Measurements from ENCODE around the gene BLTP2.

Gene BLTP2

DNA sequence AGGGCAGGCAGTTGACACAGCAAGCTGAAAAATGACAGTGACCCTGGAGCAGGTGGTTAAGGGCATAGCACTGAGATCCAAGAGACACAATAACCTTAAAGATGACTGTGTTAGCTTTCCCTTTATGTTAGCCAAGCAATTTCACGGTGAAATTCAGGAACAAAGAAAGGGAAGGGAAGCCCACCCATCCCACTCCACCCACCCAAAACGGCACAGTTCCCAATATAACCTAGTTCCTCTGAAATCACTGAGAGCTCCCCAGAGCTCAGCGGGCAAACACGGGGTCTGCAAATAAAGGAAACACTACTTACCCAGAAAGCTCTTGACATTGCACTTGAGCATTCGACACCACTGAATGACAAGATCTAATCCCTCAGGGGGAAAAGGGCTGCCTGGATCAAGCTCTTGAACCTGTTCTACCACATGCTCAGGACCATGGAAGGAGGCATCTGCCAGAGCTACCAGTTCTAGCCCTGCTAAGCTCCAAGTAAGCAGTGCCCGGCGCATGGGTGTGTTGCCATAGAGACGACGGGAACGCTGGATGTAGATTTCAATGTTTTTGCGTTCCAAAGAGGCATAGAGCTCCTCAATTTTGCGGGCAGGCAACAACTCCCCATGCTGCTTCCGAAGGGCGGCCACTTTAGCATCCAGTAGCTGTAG lies 10.6 kb downstream of the BLTP2 start:
- Mint-ChIP-seq H3K36me3 (ENCODE audit: low read depth) (peaks cover 100% of the 10 kb centered on the region), H3K4me3 (peak overlapping the region; percentile 72), H3K27me3 (no peaks in the 10 kb centered on the region), H3K4me1 (ENCODE audit: low read depth) (peaks cover 78% of the 10 kb centered on the region), H3K9me3 (no peaks in the 10 kb centered on the region), H3K27ac (peak overlapping the region; percentile 63)
- intact Hi-C loops (cut with micrococcal nuclease), result no loop called here

DNA sequence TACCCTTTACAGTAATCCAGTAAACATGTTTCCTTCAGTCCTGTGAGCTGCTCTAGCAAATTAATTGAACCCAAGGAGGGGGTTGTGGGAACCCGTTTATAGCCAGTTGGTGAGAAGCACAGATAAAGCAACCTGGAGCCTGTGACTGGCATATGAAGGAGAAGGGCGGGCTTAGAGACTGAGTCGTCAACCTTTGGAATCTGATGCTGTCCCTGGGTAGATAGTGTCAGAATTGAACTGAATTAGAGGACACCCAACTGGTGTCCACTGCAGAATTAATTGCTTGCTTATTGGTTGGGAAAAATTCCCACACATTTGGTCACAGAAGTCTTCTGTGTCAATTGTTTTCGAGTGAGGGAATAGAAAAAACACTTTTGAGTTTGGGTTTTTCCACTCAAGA lies 18.1 kb downstream of the BLTP2 start:
- Mint-ChIP-seq H3K27me3 (no peaks in the 10 kb centered on the region), H3K4me1 (ENCODE audit: low read depth) (peaks cover 45% of the 10 kb centered on the region), H3K9me3 (no peaks in the 10 kb centered on the region), H3K27ac (peak overlapping the region; percentile 72), H3K4me3 (no peak overlapping the region), H3K36me3 (ENCODE audit: low read depth) (peaks cover 97% of the 10 kb centered on the region)
- intact Hi-C loops (cut with micrococcal nuclease), result no loop called here

DNA sequence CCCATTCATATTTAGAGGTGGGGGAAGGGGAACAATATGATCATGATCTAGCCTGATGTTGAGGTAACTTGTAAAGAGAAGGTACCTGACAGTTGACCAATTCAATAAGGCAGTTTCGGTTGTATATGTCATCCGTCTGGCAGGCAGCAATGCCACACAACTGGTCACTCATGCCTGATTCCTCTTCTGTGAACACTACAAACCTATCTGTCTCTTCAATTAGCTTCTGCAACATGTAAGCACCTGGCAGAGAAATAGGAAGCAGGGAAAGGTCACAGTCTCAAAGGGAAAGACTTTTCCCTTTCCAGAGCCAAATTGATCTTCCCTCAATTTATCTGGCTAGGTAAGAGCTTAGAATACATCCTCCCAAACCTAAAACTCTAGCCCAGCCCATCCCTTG lies 20.8 kb downstream of the BLTP2 start:
- H3K36me3 Mint-ChIP-seq (ENCODE audit: low read depth), result peaks cover 98% of the 10 kb centered on the region
- H3K4me1 Mint-ChIP-seq (ENCODE audit: low read depth), result peaks cover 39% of the 10 kb centered on the region
- peak overlapping the region; percentile 17 for H3K27ac Mint-ChIP-seq
- no peaks in the 10 kb centered on the region for H3K9me3 Mint-ChIP-seq
- H3K27me3 Mint-ChIP-seq, result no peaks in the 10 kb centered on the region
- no peak overlapping the region for H3K4me3 Mint-ChIP-seq
- intact Hi-C loops (cut with micrococcal nuclease), result no loop called here

DNA sequence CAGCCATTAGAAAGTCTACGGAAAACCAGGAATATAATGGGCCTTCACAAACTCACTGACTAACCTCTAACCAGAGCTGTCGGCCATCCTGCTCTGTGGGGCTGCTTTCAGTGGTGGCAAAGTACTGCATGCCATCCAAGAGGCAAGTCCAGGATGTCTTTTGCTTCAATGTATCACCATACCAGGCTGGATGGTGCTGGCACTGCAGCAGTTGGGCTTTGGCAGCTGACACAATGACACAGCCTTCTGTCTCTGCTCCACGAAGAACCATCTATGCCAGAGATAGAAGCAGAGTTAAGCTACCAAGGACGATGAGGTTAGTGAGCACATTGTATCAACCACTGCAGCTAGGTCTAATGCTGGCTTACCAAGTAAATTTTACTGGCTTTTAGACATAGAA lies 21.3 kb downstream of the BLTP2 start:
- intact Hi-C loops (cut with micrococcal nuclease), result no loop called here
- Mint-ChIP-seq H3K27ac (no peak overlapping the region), H3K4me1 (ENCODE audit: low read depth) (peaks cover 39% of the 10 kb centered on the region), H3K4me3 (no peak overlapping the region), H3K27me3 (no peaks in the 10 kb centered on the region), H3K9me3 (no peaks in the 10 kb centered on the region), H3K36me3 (ENCODE audit: low read depth) (peaks cover 100% of the 10 kb centered on the region)

DNA sequence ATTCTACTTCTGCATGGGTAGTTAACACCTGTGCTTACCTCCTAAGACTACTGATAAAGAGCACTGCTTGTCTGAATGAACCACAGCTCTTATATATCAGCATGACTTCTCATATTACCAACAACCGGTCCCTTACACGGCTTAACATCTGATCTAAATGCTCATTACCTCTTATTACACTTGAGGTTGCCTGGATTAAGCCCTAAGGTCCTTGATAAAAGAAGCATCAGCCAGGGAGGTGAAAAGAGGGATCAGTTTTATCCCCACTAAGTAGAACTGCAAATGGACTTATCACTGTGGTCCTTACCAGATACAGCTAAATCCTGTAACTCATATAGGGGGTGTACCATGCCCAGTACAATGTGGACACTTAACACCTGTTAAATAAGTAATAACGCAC lies 22.8 kb downstream of the BLTP2 start:
- H3K36me3 Mint-ChIP-seq (ENCODE audit: low read depth), result peaks cover 100% of the 10 kb centered on the region
- no peak overlapping the region for H3K4me3 Mint-ChIP-seq
- H3K4me1 Mint-ChIP-seq (ENCODE audit: low read depth), result peaks cover 27% of the 10 kb centered on the region
- intact Hi-C loops (cut with micrococcal nuclease), result no loop called here
- no peaks in the 10 kb centered on the region for H3K27me3 Mint-ChIP-seq
- H3K27ac Mint-ChIP-seq, result no peak overlapping the region
- no peaks in the 10 kb centered on the region for H3K9me3 Mint-ChIP-seq

DNA sequence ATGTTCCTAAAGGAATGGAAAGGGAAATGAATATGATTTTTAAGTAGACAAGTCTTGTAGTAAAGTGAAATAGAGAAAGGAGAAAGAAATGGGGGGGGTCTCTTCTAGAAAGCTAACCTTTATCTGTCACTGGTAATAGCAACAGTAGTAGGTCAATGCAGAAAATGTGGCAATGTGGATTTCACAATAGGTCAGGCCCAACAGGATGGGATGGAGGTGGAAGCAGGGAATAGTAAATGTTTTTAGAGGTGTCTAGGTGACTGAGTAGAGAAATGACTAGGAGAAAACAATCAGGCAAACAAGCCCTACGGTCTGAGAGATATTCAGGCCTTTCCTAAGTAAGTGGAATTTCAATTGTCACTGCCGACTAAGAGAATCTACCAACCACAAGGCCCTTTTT lies 24.9 kb downstream of the BLTP2 start:
- Mint-ChIP-seq H3K9me3 (no peaks in the 10 kb centered on the region), H3K27ac (no peak overlapping the region), H3K27me3 (no peaks in the 10 kb centered on the region), H3K4me1 (ENCODE audit: low read depth) (peaks cover 25% of the 10 kb centered on the region), H3K36me3 (ENCODE audit: low read depth) (peaks cover 100% of the 10 kb centered on the region), H3K4me3 (no peak overlapping the region)
- intact Hi-C loops (cut with micrococcal nuclease), result no loop called here

DNA sequence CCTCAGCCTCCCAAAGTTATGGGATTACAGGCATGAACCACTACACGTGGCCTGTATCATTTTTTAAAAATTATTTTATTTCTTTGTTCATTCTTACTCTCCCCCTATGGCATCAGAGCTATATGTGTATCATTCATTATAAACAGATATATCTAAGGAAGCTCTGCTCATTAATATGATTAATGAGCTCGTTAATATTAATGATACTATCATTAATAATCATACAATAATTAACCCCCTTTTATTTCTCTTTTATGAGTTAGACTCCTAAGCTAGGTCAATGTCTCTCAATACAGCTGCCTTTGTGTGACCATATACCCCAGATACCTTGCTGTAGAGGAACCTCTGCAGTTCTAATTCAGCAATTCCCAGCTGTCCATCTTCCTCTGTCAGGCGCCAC lies 26.5 kb downstream of the BLTP2 start:
- no peaks in the 10 kb centered on the region for H3K9me3 Mint-ChIP-seq
- no peak overlapping the region for H3K27ac Mint-ChIP-seq
- peaks cover 100% of the 10 kb centered on the region for H3K36me3 Mint-ChIP-seq (ENCODE audit: low read depth)
- H3K4me1 Mint-ChIP-seq (ENCODE audit: low read depth), result peaks cover 33% of the 10 kb centered on the region
- H3K4me3 Mint-ChIP-seq, result no peak overlapping the region
- intact Hi-C loops (cut with micrococcal nuclease), result no loop called here
- H3K27me3 Mint-ChIP-seq, result no peaks in the 10 kb centered on the region

DNA sequence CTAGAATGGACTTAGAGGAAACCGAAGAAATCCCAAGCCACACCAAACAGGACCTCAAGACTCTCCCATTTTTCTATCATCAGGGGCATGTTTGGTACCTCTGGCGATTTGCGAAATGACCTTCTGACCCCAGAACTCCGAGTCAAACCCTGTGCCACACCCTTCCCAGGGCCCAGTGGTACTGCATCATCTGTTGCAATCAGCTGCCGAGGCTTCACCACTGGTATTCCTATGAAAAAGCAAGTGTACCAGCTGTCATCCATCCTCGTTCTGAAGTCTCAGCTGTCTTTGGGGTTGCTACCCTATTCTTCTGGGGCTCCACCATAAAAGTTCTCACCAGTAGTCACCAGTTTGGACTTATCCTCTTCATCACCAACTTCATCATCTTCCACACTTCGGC lies 28.7 kb downstream of the BLTP2 start:
- Mint-ChIP-seq H3K36me3 (ENCODE audit: low read depth) (peaks cover 100% of the 10 kb centered on the region), H3K27ac (no peak overlapping the region)

DNA sequence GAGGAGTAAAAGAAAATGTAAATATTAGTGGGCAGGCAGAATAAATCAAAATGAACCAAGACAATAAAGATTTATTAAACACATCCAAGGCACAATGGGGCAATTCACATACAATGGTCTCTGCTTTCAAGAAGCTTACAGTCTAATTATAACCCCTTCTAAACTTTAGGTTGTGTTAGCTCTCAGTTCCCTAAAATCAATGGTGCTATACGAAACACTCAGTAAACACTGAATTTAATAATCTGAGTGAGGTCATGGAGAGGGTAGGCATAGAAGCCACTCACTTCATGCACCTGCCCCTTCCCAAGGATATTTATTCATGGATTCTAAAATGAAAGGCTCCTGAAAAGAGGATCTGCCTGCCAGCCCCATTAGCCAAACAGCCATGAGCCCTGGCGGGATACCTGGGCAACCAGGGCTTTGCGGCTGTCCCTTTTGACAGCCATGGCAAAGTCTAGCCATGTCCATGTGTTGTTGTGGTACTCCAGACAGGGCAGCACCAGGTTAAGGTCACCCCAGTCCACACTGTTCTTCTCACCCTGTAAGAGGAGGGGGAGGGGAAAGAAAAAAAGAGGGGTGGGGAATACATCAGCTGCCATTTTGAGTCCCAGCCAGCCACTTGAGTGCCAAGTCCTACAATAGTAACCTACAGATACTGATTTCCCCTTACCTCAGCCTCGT lies 29.6 kb downstream of the BLTP2 start:
- Mint-ChIP-seq H3K36me3 (ENCODE audit: low read depth) (peaks cover 100% of the 10 kb centered on the region), H3K4me1 (ENCODE audit: low read depth) (peaks cover 46% of the 10 kb centered on the region)
- intact Hi-C loops (cut with micrococcal nuclease), result no loop called here

More for the DNA sequence above, 28.7 kb downstream of the BLTP2 start:
- H3K4me1 Mint-ChIP-seq (ENCODE audit: low read depth), result peaks cover 46% of the 10 kb centered on the region
- intact Hi-C loops (cut with micrococcal nuclease), result no loop called here
- H3K4me3 Mint-ChIP-seq, result no peak overlapping the region
- no peaks in the 10 kb centered on the region for H3K27me3 Mint-ChIP-seq
- H3K9me3 Mint-ChIP-seq, result no peaks in the 10 kb centered on the region

DNA sequence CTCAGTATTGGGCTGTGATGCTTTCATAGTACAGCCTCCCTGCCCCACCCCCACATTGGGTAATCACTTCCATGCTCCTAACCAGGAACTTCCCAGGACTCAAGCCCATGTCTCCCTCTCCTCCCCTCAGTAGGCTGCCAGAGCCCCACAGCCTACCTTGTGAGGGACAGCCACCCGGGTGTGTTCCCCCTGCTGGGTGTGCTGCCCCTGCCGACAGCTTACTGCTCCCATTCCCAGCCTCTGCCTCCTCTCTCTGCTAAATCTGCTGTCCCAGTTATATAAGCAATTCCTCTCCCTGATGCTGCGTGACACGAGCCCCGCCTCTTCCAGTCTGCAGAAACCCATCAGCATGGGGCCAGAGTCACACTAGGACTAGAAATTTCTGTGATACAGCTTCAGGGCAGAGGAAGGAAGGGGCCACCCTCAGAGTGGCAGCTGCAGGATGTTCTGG lies 31.0 kb downstream of the BLTP2 start, which contains the start of gene RSKR:
RSKR (minus strand) TSS at position 255 of the 451 bp plus-strand sequence; CDS start at position 231, 24 bp downstream.
- H3K4me1 Mint-ChIP-seq (ENCODE audit: low read depth), result peaks cover 46% of the 10 kb centered on the region
- peaks cover 100% of the 10 kb centered on the region for H3K36me3 Mint-ChIP-seq (ENCODE audit: low read depth)
- intact Hi-C loops (cut with micrococcal nuclease), result loop anchor here (5.0 kb wide), 1 partner anchor 62 kb away; the partner anchor contains the start of gene UNC119
- no peak within 1 kb of the TSS for H3K4me3 Mint-ChIP-seq
- no peaks in the 10 kb centered on the region for H3K27me3 Mint-ChIP-seq
- peak within 1 kb of the TSS; percentile 53 for H3K27ac Mint-ChIP-seq
- H3K9me3 Mint-ChIP-seq, result no peaks in the 10 kb centered on the region

More for the DNA sequence above, 29.6 kb downstream of the BLTP2 start:
- Mint-ChIP-seq H3K9me3 (no peaks in the 10 kb centered on the region), H3K4me3 (no peak overlapping the region), H3K27ac (no peak overlapping the region), H3K27me3 (no peaks in the 10 kb centered on the region)

DNA sequence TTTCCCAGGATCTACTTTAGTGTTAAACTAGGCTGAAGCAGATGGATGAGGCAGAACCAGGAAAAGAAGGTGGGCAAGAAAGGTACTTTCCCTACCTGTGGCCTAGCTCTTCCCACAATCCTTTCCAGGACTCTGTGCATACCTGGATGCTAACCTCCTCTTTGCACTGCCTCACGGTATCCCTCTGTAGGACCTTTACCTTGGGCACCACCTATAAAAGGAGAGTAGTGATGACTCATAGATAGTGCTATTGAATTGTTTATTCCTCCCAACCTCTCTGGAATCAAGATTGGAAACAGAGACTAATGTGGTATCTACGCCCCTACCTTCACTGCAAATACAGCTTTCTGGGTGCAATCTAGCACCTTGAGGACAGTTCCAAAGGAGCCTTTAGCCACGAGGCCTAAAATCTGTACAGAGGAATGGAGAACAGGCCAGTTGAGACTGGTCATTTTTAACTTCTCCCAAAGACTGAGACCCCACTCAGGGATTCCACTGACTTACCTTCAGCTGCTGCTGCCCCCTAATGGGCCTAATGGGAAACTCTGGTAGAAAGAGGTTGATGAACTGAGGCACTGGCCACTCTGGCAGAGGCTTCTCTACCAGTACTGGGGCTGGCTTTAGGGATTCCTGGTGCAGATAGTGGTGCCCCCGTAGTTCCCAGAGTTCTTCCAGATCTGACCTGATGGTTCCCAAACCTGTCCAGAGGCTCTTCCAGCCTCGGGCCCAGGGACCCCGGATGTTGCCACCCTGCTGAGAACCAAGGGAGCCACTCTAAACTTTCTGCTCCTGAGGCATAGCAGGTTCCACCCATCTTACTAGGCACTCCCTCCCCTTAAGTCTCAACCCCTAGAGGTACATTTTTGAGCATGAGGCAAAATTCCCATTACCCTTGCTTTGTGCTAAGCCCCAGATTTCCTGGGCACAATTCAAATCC lies 31.8 kb downstream of the BLTP2 start:
- Mint-ChIP-seq H3K9me3 (no peaks in the 10 kb centered on the region), H3K4me1 (ENCODE audit: low read depth) (peaks cover 46% of the 10 kb centered on the region), H3K27me3 (no peaks in the 10 kb centered on the region), H3K4me3 (no peak overlapping the region), H3K36me3 (ENCODE audit: low read depth) (peaks cover 98% of the 10 kb centered on the region), H3K27ac (peak overlapping the region; percentile 53)
- intact Hi-C loops (cut with micrococcal nuclease), result loop anchor here (5.0 kb wide), 1 partner anchor 61 kb away; the partner anchor contains the start of gene UNC119

DNA sequence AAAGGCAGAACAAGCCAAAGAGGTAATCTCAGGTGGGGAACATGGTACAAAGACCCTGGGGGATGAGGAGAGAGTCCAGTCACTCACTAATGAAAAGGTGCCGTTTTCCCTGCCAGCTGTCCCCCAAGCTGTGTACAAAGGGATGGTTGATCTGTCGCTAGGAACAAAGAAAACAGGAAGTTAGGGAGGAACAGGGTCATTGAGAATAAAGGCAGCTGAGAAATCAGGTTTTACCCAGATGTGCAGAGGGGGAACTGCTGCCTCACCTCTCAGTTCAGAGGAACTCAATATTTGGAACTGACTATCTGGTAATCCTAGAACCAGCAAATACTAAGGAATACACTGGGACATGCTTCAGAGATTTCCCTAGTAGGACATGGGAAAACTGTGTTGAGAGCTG lies 32.4 kb downstream of the BLTP2 start:
- Mint-ChIP-seq H3K4me1 (ENCODE audit: low read depth) (peaks cover 46% of the 10 kb centered on the region), H3K27ac (peak overlapping the region; percentile 63), H3K4me3 (no peak overlapping the region), H3K9me3 (no peaks in the 10 kb centered on the region), H3K36me3 (ENCODE audit: low read depth) (peaks cover 98% of the 10 kb centered on the region), H3K27me3 (no peaks in the 10 kb centered on the region)
- intact Hi-C loops (cut with micrococcal nuclease), result loop anchor here (5.0 kb wide), 1 partner anchor 60 kb away; the partner anchor contains the start of gene UNC119

DNA sequence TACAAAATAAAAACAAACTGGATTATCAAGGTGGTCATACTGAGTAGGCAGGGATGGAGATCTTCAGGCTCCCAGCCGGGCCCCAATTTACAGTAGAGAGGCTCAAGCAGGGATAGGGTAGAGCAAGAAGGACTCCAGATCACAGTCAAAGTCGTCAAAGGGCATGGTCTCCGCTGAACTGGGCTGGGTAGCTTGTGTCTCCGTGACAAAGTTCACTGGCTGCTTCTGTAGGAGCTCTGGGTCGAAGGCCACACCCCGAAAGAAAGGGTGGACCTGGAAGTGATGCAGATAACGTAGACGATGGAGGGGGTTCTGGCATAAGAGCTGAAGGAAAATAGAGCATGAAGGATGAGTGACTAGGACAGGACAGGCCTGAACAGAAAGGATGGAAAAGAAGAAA lies 34.6 kb downstream of the BLTP2 start:
- no peaks in the 10 kb centered on the region for H3K9me3 Mint-ChIP-seq
- H3K36me3 Mint-ChIP-seq (ENCODE audit: low read depth), result peaks cover 95% of the 10 kb centered on the region
- H3K27ac Mint-ChIP-seq, result no peak overlapping the region
- intact Hi-C loops (cut with micrococcal nuclease), result loop anchor here (5.0 kb wide), 1 partner anchor 58 kb away; the partner anchor contains the start of gene UNC119
- no peaks in the 10 kb centered on the region for H3K27me3 Mint-ChIP-seq
- H3K4me1 Mint-ChIP-seq (ENCODE audit: low read depth), result peaks cover 31% of the 10 kb centered on the region
- H3K4me3 Mint-ChIP-seq, result no peak overlapping the region

Measured in dendritic cell treated with granulocyte-macrophage colony-stimulating factor and Interleukin-4, amounts not matched to agents 40 ng/mL and 50 ng/mL, for 4 days (primary cell).